ENCODE measurements around the gene PPP1R37.

The PPP1R37 gene

DNA sequence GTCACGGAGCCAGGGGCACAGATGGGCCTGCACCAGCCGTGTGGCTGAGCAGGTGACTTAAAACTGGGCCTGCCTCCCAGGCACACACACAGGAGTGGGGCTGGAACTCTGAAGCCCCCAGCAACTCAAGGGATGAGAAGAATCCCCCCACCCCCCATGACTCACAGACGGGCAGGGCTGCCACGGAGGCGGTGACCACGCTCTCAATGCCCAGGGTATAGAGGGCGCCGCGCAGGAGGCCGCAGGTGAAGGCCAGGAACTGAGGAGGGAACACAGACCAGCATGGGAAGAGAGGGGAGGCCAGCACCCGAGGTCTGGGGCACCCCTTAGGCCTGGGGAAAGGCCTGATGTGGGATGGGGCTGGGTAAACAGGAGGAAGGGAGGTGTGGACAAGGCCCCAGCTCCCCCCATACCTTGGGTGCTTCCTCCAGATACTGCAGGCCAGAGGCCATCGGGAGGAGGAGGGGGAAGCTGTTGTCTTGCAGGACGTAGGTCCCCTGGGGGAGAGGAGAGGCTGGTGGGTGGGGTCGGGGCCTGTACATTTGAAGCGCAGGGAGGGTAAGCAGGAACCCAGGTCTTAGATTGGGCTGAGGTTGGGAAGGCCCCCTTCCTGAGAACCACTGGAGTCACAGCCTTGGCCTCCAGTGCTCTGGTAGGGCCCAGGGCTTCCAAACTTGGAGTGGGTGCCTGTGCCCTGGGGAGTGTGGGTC, 70.9 kb downstream of the PPP1R37 start:
- H3K27ac ChIP-seq = no peak overlapping the region

DNA sequence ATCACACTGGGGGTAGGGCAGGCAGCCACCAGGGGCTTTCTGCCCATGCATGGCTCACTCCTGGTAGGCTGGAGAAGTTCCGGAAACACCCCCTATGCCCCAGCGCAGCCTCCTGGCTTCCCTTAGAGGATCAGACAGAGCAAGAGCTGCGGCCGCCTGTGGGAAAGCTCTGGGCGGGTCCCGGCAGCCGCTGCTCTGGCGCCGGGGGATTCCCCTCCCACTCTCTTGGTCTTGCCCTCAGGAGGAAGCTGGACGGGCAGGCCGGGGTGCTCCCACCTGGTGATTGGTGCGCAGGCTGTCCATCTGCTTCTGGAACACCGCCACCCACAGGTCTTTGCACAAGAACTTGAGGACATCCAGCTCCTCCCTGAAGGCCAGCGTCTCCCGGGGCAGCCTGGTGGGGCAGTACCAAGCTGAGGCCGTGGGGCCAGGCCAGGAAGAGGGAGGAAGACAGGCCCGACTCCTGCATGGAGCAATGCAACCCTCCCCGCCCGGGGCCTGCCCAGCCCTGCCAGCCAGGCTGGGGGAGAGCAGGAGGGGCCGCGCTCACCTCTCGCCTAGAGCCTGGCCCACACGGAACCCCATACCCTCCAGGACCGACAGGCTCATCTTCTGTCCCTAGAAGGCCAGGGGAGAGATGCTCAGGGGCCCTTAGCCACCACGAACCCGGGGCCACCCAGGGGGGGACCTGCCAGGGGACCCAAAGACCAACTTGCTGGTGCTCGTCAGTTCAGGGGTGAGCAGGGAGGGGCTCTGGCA, 71.8 kb downstream of the PPP1R37 start:
- no peak overlapping the region for H3K27ac ChIP-seq
- TF ChIP-seq, protein P1, sequence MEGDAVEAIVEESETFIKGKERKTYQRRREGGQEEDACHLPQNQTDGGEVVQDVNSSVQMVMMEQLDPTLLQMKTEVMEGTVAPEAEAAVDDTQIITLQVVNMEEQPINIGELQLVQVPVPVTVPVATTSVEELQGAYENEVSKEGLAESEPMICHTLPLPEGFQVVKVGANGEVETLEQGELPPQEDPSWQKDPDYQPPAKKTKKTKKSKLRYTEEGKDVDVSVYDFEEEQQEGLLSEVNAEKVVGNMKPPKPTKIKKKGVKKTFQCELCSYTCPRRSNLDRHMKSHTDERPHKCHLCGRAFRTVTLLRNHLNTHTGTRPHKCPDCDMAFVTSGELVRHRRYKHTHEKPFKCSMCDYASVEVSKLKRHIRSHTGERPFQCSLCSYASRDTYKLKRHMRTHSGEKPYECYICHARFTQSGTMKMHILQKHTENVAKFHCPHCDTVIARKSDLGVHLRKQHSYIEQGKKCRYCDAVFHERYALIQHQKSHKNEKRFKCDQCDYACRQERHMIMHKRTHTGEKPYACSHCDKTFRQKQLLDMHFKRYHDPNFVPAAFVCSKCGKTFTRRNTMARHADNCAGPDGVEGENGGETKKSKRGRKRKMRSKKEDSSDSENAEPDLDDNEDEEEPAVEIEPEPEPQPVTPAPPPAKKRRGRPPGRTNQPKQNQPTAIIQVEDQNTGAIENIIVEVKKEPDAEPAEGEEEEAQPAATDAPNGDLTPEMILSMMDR (conservative IDR thresholded peaks at IDR 0.05) = no peak

More for the DNA sequence above, 70.9 kb downstream of the PPP1R37 start:
- TF ChIP-seq, protein P1 (conservative IDR thresholded peaks at IDR 0.05) = no peak

DNA sequence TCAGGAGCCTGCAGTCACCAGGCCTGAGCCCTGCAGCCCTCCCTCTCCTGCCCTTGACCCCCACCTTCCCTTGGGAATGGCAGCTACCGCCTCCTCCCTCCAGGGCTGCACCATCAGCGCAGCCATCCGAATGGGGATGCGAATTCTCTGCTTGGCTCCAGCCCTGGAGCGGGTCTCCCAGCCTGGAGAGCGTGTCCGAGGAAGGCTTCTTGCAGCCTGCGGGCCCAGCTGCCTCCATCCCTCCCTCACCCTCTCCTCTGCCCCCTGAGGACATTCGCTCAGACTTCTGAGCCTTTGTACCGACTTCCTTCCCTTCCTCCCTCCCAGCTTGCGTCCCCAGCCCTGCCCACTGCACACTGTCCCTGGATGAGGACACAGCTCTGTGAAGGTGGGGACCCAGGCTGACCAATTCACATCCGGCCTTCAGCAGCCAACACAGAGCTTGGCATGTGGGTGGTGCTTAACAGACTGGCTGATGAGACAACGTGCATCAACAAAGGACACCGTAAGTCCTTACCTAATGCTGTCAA, 73.8 kb downstream of the PPP1R37 start:
- TF ChIP-seq, protein P1 (conservative IDR thresholded peaks at IDR 0.05) = no peak
- no peak overlapping the region for H3K27ac ChIP-seq

DNA sequence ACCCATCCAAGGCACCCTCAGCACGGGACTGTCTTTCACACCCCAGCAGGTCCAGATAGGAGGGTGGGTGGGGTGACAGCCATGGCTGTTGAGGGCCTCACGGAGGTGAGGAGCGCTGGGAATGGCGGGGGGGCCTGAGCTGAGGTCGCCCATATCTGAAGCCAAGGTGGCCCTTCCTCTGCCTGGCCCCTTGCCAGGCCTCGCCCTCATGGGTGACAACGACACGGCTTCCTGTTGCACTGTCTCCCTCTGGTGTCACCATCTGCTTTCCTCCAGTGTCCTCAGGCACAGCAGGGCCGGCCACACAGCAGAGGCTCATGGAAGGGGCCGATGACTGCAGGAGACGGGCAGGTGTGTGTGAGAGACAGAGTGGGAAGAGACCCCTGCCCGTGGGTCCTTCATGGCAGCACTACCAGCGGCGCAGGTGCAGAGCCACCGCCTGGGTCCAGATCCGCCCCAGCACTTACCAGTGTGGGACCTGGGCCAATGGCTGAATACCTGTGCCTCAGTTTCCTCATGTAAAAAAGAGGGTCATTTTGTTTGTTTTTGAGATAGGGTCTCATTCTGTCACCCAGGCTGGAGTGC, 75.9 kb downstream of the PPP1R37 start:
- TF ChIP-seq, protein P1 (conservative IDR thresholded peaks at IDR 0.05) = no peak
- no peak overlapping the region for H3K27ac ChIP-seq

DNA sequence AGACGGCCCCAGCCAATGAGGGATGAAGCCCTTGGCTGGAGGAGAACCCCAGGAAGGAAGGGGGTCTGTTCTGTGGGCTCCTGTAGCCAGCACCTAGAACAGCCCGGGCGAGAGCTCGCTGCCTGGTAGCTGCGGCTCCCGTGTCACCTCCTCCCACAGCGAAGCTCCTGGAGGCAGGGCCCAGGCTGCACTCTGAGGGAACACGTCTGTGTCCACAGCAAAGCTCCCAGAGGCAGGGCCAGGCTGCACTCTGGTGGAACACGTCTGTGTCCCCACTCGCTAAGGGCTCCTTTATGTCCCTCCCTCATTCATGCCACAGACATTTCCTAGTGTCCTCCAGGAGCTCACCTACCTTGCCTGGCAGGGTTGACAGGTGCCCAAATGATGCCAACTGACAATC, 76.6 kb downstream of the PPP1R37 start:
- TF ChIP-seq, protein P1 (conservative IDR thresholded peaks at IDR 0.05) = no peak
- H3K27ac ChIP-seq = no peak overlapping the region

DNA sequence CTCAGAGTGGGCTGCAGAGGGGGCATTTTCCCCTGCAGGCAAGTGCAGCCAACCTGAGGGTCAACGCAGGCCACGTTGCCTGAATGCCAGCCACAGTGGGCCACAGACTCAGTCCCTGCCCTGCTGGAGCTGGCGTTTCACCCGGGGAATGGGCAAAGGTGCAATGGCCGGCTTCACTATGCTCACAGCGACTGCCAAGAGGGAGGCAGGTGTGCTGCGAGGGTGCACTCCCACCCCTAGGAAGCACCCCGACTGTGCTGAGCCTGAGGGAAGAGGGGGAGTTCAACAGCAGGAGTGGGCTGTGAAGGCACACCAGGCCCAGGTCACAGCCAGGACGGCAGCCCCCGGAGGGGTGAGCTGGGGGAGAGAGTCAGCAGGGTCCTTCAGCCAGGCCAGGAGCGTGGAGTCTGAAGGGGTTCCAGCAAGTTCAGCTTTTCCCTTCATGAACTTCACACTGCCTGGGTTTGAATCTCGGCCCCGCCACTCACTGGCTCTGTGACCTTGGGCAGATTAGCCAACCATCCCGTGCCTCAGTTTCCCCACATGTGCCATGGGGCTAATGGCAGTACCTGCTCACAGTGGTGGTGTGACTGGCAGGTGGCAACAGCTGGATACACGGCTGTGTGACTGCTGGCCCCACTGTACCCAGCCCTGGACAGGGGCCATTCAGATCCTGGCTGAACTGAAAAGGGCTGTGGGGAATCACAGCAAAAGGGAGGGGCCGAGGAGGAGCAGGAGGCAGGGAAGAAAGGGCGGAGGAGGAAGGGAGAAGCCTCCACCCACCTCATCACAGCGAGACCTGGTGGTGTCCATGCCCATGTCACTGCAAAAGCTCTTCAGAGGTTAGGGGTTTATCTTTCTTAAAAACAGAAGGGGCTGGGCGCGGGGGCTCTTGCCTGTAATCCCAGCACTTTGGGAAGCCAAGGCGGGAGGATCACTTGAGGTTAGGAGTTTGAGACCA, 77.4 kb downstream of the PPP1R37 start:
- TF ChIP-seq, protein P1 (conservative IDR thresholded peaks at IDR 0.05) = no peak
- H3K27ac ChIP-seq = peak overlapping the region; percentile 35

Data from VCaP (cell line).